ENCODE results near the gene OPN1SW.

DNA sequence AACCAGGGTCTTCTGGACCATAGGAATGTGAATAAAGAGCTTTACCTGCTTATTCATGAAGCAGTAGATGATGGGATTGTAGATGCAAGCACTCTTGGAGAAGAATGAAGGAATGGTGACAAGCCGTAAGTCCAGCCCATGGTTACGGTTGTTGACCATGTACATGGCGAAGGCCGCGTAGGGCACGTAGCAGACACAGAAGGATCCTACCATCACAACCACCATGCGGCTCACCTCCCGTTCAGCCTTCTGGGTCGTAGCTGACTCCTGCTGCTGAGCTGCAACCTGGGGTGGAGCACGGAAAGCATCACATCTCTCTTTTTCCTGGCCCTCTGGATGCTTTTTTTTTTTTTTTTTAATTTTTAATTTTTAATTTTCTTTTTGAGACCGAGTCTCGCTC is 2.0 kb downstream of the OPN1SW start:
- no peak for TF ChIP-seq POLR2A (IDR thresholded peaks at IDR 0.05)
- TF ChIP-seq, protein P1, sequence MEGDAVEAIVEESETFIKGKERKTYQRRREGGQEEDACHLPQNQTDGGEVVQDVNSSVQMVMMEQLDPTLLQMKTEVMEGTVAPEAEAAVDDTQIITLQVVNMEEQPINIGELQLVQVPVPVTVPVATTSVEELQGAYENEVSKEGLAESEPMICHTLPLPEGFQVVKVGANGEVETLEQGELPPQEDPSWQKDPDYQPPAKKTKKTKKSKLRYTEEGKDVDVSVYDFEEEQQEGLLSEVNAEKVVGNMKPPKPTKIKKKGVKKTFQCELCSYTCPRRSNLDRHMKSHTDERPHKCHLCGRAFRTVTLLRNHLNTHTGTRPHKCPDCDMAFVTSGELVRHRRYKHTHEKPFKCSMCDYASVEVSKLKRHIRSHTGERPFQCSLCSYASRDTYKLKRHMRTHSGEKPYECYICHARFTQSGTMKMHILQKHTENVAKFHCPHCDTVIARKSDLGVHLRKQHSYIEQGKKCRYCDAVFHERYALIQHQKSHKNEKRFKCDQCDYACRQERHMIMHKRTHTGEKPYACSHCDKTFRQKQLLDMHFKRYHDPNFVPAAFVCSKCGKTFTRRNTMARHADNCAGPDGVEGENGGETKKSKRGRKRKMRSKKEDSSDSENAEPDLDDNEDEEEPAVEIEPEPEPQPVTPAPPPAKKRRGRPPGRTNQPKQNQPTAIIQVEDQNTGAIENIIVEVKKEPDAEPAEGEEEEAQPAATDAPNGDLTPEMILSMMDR (IDR thresholded peaks at IDR 0.05), result no peak

All from esophagus squamous epithelium (tissue), 4 donors.